Osteocyte (in vitro differentiated cells): Measurements from ENCODE around the gene SFR1. TPM values are rescaled to one million over a fixed set of nuclear protein-coding genes. Genes with fewer than 3 reads are reported as not detected.
"Not testable (repeated sequence)": the region's sequence is repeated elsewhere in the genome, so short reads cannot be mapped to it uniquely, and the experiment has no call there.

Experiments
- DNase-seq: peaks from one replicate; pipeline ENCODE4 v3.0.0; 2021; ENCODE audit warnings: mixed read lengths; ENCODE audit not compliant: unreplicated experiment; ENCODE audit errors: extremely low spot score
- H3K27ac Mint-ChIP-seq: one replicate; pipeline ENCODE4 v1.8.0; 2021; ENCODE audit warnings: mild to moderate bottlenecking, mixed read lengths; ENCODE audit not compliant: unreplicated experiment
- H3K27me3 Mint-ChIP-seq: one replicate; pipeline ENCODE4 v1.8.0; 2021; ENCODE audit warnings: mixed read lengths; ENCODE audit not compliant: unreplicated experiment
- H3K36me3 Mint-ChIP-seq: one replicate; pipeline ENCODE4 v1.8.0; 2021; ENCODE audit warnings: mixed read lengths; ENCODE audit not compliant: unreplicated experiment
- H3K4me1 Mint-ChIP-seq: one replicate; pipeline ENCODE4 v1.8.0; 2021; ENCODE audit warnings: mixed read lengths; ENCODE audit not compliant: unreplicated experiment
- H3K4me3 Mint-ChIP-seq: one replicate; pipeline ENCODE4 v1.8.0; 2021; ENCODE audit warnings: mild to moderate bottlenecking, moderate library complexity, mixed read lengths; ENCODE audit not compliant: unreplicated experiment
- H3K9me3 Mint-ChIP-seq: one replicate; pipeline ENCODE4 v1.8.0; 2021; ENCODE audit warnings: mixed read lengths; ENCODE audit not compliant: unreplicated experiment
- CTCF ChIP-seq: fragments of 200-600 bp; sonication (generic); IDR thresholded peaks from 2 replicates; pipeline ENCODE4 v1.5.0; 2021; ENCODE audit warnings: antibody characterized with exemption, mild to moderate bottlenecking, moderate library complexity
- total RNA-seq: library from RNA; stranded (reverse); gene quantifications from 2 replicates; pipeline ENCODE4 v1.2.1, GENCODE V29; 2021

SFR1 gene
- total RNA-seq, 1 donor from 2014 or later: 7.0 TPM

DNA sequence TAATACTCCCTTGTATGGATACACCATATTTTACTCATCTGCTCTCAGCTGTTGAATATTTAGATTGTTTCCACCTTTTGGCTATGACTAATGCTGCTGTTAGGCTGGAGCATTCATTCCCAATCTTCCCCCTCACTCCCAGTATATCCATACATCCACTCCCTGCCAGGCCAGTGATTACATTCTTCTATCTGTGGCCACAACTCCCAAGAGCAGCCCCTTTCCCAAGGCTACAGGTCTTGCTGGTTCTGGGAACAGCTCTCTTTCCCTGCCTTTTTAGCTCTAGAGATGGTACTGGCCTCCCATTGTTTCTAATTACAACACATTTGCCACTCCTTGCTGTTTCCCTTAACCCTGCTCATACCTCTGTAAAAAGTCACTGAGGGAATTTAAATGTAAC is 28.2 kb downstream of the SFR1 start:
- peaks cover 3% of the 10 kb centered on the region for H3K36me3 Mint-ChIP-seq
- no peak overlapping the region for H3K4me3 Mint-ChIP-seq
- no peak overlapping the region for H3K27ac Mint-ChIP-seq
- TF ChIP-seq CTCF: no peak
- no peak for DNase-seq
- H3K4me1 Mint-ChIP-seq: no peaks in the 10 kb centered on the region
- peaks cover 15% of the 10 kb centered on the region for H3K9me3 Mint-ChIP-seq
- peaks cover 42% of the 10 kb centered on the region for H3K27me3 Mint-ChIP-seq

DNA sequence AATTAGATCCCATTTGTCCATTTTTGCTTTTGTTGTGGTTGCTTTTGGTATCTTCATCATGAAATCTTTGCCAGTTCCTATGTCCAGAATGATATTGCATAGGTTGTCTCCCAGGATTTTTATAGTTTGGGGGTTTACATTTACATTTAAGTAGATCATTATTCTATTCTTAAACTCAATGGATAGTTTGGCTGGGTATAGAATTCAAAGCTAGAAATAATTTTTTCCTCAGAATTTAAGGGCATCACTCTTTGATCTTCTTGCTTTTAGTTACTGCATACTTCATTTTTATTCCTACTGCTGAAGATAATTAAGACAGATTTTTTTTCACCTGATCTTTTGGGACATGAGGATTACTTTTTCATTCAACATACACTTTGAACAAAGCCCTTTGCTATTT is 29.8 kb downstream of the SFR1 start:
- Mint-ChIP-seq H3K36me3 (peaks cover 3% of the 10 kb centered on the region), H3K9me3 (peaks cover 15% of the 10 kb centered on the region), H3K4me1 (no peaks in the 10 kb centered on the region), H3K27ac (no peak overlapping the region), H3K4me3 (no peak overlapping the region), H3K27me3 (peaks cover 43% of the 10 kb centered on the region)
- no peak for TF ChIP-seq CTCF
- DNase-seq: no peak

DNA sequence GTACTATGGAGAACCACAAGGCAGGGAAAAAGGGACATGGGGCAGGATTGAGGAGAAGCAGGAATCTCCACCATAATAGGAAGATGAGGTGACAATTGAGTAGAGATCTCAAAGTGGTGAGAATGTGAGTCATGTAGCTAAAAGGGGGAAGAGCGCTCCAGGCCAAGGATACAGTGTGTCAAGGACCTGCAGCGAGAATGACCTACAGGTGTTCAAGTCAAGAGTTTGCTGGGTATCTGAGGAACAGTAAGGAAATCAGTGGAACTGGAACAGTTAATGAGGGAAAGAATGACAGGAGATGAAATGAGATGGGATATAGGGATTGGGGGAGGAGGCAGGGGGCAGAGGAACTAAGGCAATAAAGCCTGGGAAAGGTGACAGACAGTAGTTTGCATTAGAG is 33.6 kb downstream of the SFR1 start:
- H3K4me3 Mint-ChIP-seq: no peak overlapping the region
- H3K4me1 Mint-ChIP-seq: no peaks in the 10 kb centered on the region
- peaks cover 3% of the 10 kb centered on the region for H3K36me3 Mint-ChIP-seq
- no peak for DNase-seq
- peaks cover 54% of the 10 kb centered on the region for H3K27me3 Mint-ChIP-seq
- no peak for TF ChIP-seq CTCF
- H3K27ac Mint-ChIP-seq: no peak overlapping the region
- peaks cover 15% of the 10 kb centered on the region for H3K9me3 Mint-ChIP-seq

DNA sequence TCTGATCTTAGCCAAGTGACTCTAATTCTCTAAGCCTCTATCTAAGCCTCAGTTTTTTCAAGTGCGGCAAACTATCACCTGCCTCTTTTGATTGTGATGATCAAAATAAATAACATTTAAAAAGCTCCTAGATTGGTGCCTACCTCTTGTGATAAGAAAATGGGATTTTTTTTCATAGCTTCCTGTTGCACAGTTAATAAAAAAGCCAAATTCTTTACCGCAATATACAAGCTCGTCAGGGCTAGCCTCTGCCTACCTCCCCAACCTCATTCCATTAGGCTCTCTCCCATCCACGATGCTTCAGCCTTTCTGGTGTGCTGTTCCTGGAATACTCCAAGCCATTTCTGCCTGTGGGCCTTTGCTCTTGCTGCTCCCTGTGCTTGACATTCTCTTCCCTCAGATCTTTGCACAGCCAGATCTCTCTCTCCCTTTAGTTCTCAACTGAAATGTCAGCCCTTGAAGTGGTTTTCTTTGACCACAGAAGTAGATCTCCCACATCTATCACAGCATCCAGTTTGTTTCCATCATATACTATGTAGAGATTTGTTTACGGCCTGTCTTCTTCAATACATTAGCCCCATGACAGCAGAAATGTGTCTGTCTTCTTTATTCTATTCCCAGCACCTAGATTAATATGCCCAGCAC is 48.8 kb downstream of the SFR1 start:
- peaks cover 49% of the 10 kb centered on the region for H3K27me3 Mint-ChIP-seq
- H3K27ac Mint-ChIP-seq: no peak overlapping the region
- no peaks in the 10 kb centered on the region for H3K36me3 Mint-ChIP-seq
- no peak for TF ChIP-seq CTCF
- no peak overlapping the region for H3K4me3 Mint-ChIP-seq
- peaks cover 8% of the 10 kb centered on the region for H3K9me3 Mint-ChIP-seq
- H3K4me1 Mint-ChIP-seq: peaks cover 3% of the 10 kb centered on the region
- DNase-seq: no peak

DNA sequence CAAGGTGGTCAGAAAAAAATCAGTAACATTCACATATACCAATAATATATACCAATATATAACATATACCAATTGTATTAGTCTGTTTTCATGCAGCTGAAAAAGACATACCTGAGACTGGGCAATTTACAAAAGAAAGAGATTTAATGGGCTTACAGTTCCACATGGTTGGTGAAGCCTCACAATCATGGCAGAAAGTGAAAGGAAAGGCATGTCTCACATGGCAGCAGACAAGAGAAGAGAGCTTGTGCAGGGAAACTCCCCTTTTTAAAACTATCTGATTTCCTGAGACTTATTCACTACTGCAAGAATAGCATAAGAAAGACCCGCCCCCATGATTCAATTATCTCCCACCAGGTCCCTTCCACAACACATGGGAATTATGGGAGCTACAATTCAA is 52.2 kb downstream of the SFR1 start:
- DNase-seq, H3K27ac Mint-ChIP-seq, H3K36me3 Mint-ChIP-seq, H3K9me3 Mint-ChIP-seq, H3K4me3 Mint-ChIP-seq, H3K4me1 Mint-ChIP-seq: not testable (repeated sequence)
- H3K27me3 Mint-ChIP-seq: peaks cover 43% of the 10 kb centered on the region

Other genes with a start within 250 kb of the SFR1 start
- 21.5 and 21.8 TPM in 2 replicates for gene STN1, start 204.0 kb upstream of the SFR1 start, total RNA-seq
- gene SLK, start 155.0 kb upstream of the SFR1 start, total RNA-seq: 41.3 and 44.0 TPM in 2 replicates
- gene COL17A1, start 36.3 kb upstream of the SFR1 start, total RNA-seq: not detected in 2 replicates
- 0.13 TPM in 1 of 2 replicates, not detected in the other for gene CFAP43, start 110.2 kb downstream of the SFR1 start, total RNA-seq
- 71.8 and 77.4 TPM in 2 replicates for gene GSTO1, start 132.7 kb downstream of the SFR1 start, total RNA-seq
- 0.31 and 0.54 TPM in 2 replicates for gene GSTO2, start 147.0 kb downstream of the SFR1 start, total RNA-seq
- 15.5 and 17.5 TPM in 2 replicates for gene ITPRIP, start 216.3 kb downstream of the SFR1 start, total RNA-seq
- 0.16 and 0.29 TPM in 2 replicates for gene CFAP58, start 231.7 kb downstream of the SFR1 start, total RNA-seq